ENCODE results near the gene KRTAP10-4. TPM values are rescaled to one million over a fixed set of nuclear protein-coding genes. Genes with fewer than 3 reads are reported as not detected.
A peak's percentile ranks its signal among the peaks of the same experiment; 100 is the strongest.
"Not testable (repeated sequence)": the region's sequence is repeated elsewhere in the genome, so short reads cannot be mapped to it uniquely, and the experiment has no call there.

Gene KRTAP10-4
- polyA plus RNA-seq, 2 of the 4 experiments (the other 2 are of a cell fraction): not detected

- TF ChIP-seq ATOH8 (CRISPR knock-in tag; IDR thresholded peaks at IDR 0.05; ENCODE audit: low read depth): no peak
- no peak for TF ChIP-seq CHD4 (IDR thresholded peaks at IDR 0.05; ENCODE audit: borderline replicate concordance)
- no peak for TF ChIP-seq EHF (CRISPR knock-in tag; IDR thresholded peaks at IDR 0.05)
- no peak for TF ChIP-seq POLR2A (IDR thresholded peaks at IDR 0.05; ENCODE audit: low read length)
- no peak for TF ChIP-seq TFCP2L1 (CRISPR knock-in tag; IDR thresholded peaks at IDR 0.05)
- TF ChIP-seq CBX8 (IDR thresholded peaks at IDR 0.05): no peak
- TF ChIP-seq CHD2 (IDR thresholded peaks at IDR 0.05; ENCODE audit: low read length, partially characterized antibody): no peak
Measured at GRCh38 chr21:44599264-44600029, 25.9 kb downstream of the KRTAP10-4 start (continued).

- H3K4me2 ChIP-seq; DNase-seq (ENCODE audit: low read depth in 1 of 2, low spot score in 1 of 2); FAIRE-seq; H3K4me1 ChIP-seq; CTCF ChIA-PET; H3K4me3 ChIP-seq; ATAC-seq; POLR2A ChIA-PET; H3K9me3 ChIP-seq; H3K27ac ChIP-seq: not testable (repeated sequence)
- WGBS (ENCODE audit: missing lambda C conversion rate): 53% methylated on average over 11 of the region's 23 CpGs
Measured at GRCh38 chr21:44600118-44600978, 26.8 kb downstream of the KRTAP10-4 start, which contains the start of gene KRTAP10-7. Gene KRTAP10-7 (plus strand): TSS chr21:44600597. CDS start chr21:44600622, 25 bp downstream.

- DNase-seq (ENCODE audit: low read depth in 1 of 2, low spot score in 1 of 2); CTCF ChIA-PET; H3K4me1 ChIP-seq; H3K27ac ChIP-seq; H3K9me3 ChIP-seq; H3K4me3 ChIP-seq; H3K4me2 ChIP-seq; FAIRE-seq; POLR2A ChIA-PET: not testable (repeated sequence)
- 45% methylated on average over 3 of the region's 10 CpGs for WGBS (ENCODE audit: missing lambda C conversion rate)
- ATAC-seq: peak in 1 of 2 experiments; percentile 51; a peak in 2 of 6 replicates
Measured at GRCh38 chr21:44601091-44601490, 27.6 kb downstream of the KRTAP10-4 start.

GRCh38 chr21:44601596-44602462 is 28.3 kb downstream of the KRTAP10-4 start:
- Histone ChIP-seq H3K4me3 (no peak overlapping the region), H3K27ac (no peak overlapping the region), H3K4me2 (no peak overlapping the region), H3K9me3 (no peaks in the 10 kb centered on the region), H3K4me1 (no peaks in the 10 kb centered on the region)
- no peak for DNase-seq (ENCODE audit: low read depth in 1 of 2, low spot score in 1 of 2)
- TF ChIP-seq RNF2 (IDR thresholded peaks at IDR 0.05; ENCODE audit: borderline replicate concordance, low read depth) (no peak), CHD4 (IDR thresholded peaks at IDR 0.05; ENCODE audit: borderline replicate concordance) (no peak), POLR2A (IDR thresholded peaks at IDR 0.05; ENCODE audit: low read length) (no peak)
- no peak; a peak in 1 of 6 replicates for ATAC-seq
- ChIA-PET CTCF (interaction anchor here (0.6 kb wide), 1 partner anchor 49 kb away, joined by 3 read pairs; no protein-coding TSS in a partner anchor), POLR2A (no interaction called here)
- FAIRE-seq: no peak
- WGBS (ENCODE audit: missing lambda C conversion rate): 77% methylated on average over 17 of the region's 23 CpGs

GRCh38 chr21:44602463-44602850 is 28.9 kb downstream of the KRTAP10-4 start:
- Histone ChIP-seq H3K4me1 (no peaks in the 10 kb centered on the region), H3K4me2 (no peak overlapping the region), H3K9me3 (no peaks in the 10 kb centered on the region), H3K4me3 (no peak overlapping the region), H3K27ac (no peak overlapping the region)
- FAIRE-seq (no peak), DNase-seq (ENCODE audit: low read depth in 1 of 2, low spot score in 1 of 2) (no peak), ATAC-seq (no peak)
- TF ChIP-seq RNF2 (IDR thresholded peaks at IDR 0.05; ENCODE audit: borderline replicate concordance, low read depth) (no peak), HDAC2 (IDR thresholded peaks at IDR 0.05) (no peak), ELK1 (IDR thresholded peaks at IDR 0.05; ENCODE audit: low read depth, low read length) (no peak), USF2 (IDR thresholded peaks at IDR 0.05) (no peak), EP300 (IDR thresholded peaks at IDR 0.05) (no peak), TP53 (CRISPR knock-in tag; IDR thresholded peaks at IDR 0.05) (no peak)
- WGBS (ENCODE audit: missing lambda C conversion rate): 60% methylated on average over 1 of the region's 21 CpGs
- POLR2A ChIA-PET: no interaction called here
- CTCF ChIA-PET: no interaction called here

Data from A549 (cell line).